Epithelial cell of esophagus (primary cell): ENCODE measurements around the gene PMAIP1.
A peak's percentile ranks its signal among the peaks of the same experiment; 100 is the strongest.

Experiments
- DNase-seq: peaks from one replicate; pipeline ENCODE4 v3.0.0; 2010; ENCODE audit warnings: low read depth
- H3K4me3 ChIP-seq: 2 replicates; pipeline ENCODE4 v1.5.1; 2011; ENCODE audit warnings: mild to moderate bottlenecking, low read length, control low read depth
- TF ChIP-seq, protein P1 (sequence below): IDR thresholded peaks from 2 replicates; pipeline ENCODE4 v1.5.1; 2011; ENCODE audit warnings: low read depth, mild to moderate bottlenecking, low read length, control low read depth, inconsistent platforms; ENCODE audit not compliant: insufficient read depth; ENCODE audit errors: missing control alignments

Gene PMAIP1

DNA sequence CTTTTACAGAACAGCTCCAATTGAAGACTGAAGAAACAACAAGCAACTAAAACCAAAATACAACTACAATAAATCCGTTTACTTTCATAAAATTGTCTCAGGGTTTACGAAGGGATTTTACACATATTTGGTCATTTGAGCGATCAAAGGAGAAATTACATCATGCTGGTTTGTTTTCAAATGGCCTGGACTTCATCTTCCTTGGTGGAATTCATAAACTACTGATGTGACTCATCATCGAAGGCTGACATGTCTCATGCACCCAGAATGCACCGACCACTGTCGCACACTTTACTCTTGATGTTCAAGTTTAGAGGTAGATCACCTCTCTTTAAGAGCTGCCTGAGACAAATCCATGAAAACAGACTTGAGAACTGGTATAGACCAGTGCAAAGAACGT lies 25.6 kb upstream of the PMAIP1 start:
- TF ChIP-seq, protein P1, sequence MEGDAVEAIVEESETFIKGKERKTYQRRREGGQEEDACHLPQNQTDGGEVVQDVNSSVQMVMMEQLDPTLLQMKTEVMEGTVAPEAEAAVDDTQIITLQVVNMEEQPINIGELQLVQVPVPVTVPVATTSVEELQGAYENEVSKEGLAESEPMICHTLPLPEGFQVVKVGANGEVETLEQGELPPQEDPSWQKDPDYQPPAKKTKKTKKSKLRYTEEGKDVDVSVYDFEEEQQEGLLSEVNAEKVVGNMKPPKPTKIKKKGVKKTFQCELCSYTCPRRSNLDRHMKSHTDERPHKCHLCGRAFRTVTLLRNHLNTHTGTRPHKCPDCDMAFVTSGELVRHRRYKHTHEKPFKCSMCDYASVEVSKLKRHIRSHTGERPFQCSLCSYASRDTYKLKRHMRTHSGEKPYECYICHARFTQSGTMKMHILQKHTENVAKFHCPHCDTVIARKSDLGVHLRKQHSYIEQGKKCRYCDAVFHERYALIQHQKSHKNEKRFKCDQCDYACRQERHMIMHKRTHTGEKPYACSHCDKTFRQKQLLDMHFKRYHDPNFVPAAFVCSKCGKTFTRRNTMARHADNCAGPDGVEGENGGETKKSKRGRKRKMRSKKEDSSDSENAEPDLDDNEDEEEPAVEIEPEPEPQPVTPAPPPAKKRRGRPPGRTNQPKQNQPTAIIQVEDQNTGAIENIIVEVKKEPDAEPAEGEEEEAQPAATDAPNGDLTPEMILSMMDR, result no peak
- peak; percentile 73 for DNase-seq
- H3K4me3 ChIP-seq, result no peak overlapping the region

- DNase-seq, result no peak
- TF ChIP-seq, protein P1, result no peak
- H3K4me3 ChIP-seq, result no peak overlapping the region
Observed at GRCh38 chr18:59876310-59876626, 23.5 kb upstream of the PMAIP1 start.

- no peak overlapping the region for H3K4me3 ChIP-seq
- DNase-seq, result no peak
- TF ChIP-seq, protein P1, result no peak
Observed at GRCh38 chr18:59877361-59877760, 22.4 kb upstream of the PMAIP1 start.

DNA sequence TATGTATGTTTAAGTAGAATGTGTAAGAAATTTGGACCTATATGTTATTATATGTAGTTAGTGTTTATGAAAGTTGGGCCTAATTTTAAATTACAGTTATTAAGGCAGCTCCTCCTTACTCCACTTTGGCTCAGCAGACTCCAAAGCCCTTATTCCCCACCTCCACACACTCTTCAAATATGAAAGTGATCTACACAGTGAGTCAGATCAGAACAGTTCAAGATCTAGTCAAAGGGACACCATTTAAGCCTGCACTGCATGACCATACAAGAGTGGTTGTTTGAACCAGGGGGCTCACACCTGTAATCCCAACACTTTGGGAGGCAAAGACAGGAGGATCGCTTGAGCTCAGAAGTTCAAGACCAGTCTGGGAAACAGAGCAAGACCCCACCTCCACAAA lies 21.2 kb upstream of the PMAIP1 start:
- no peak for DNase-seq
- TF ChIP-seq, protein P1, result no peak
- H3K4me3 ChIP-seq, result no peak overlapping the region

GRCh38 chr18:59881728-59882656 lies 17.8 kb upstream of the PMAIP1 start:
- DNase-seq, result peak; percentile 47
- TF ChIP-seq, protein P1, result no peak
- no peak overlapping the region for H3K4me3 ChIP-seq

- no peak overlapping the region for H3K4me3 ChIP-seq
- no peak for DNase-seq
- TF ChIP-seq, protein P1, result no peak
Observed at GRCh38 chr18:59884351-59884750, 15.4 kb upstream of the PMAIP1 start.
